Uterus (tissue), 4 donors: ENCODE data around the gene ANKRA2. TPM values are rescaled to one million over a fixed set of nuclear protein-coding genes. Genes with fewer than 3 reads are reported as not detected.

Experiments
- DNase-seq, 2 donors: peaks; one replicate each; pipeline ENCODE4 v3.0.0-alpha.2; 2019 to 2020
- H3K27ac ChIP-seq, 2 donors: fragments of 200-600 bp; sonication (generic); 1 replicate in 1 of 2; 2 replicates in 1 of 2; pipeline ENCODE4 v1.5.1; 2016 to 2018
- H3K27me3 ChIP-seq, 2 donors: fragments of 200-600 bp; sonication (generic); one replicate each; pipeline ENCODE4 v1.5.1; 2018 to 2019; ENCODE audit warnings: control low read depth in 1 of 2
- H3K36me3 ChIP-seq, 2 donors: fragments of 200-600 bp; sonication (generic); one replicate each; pipeline ENCODE4 v1.5.1; 2019; ENCODE audit warnings: control low read depth in 1 of 2
- H3K4me1 ChIP-seq, 2 donors: fragments of 200-600 bp; sonication (generic); one replicate each; pipeline ENCODE4 v1.5.1; 2018 to 2019; ENCODE audit warnings: control low read depth in 1 of 2
- H3K4me3 ChIP-seq, 2 donors: fragments of 200-600 bp; sonication (generic); 1 replicate in 1 of 2; 2 replicates in 1 of 2; pipeline ENCODE4 v1.5.1; 2018 to 2019; ENCODE audit warnings: mild to moderate bottlenecking in 1 of 2
- H3K9me3 ChIP-seq, 2 donors: fragments of 200-600 bp; sonication (generic); one replicate each; pipeline ENCODE4 v1.5.1; 2019; ENCODE audit warnings: control low read depth in 1 of 2
- CTCF ChIP-seq, 4 experiments: fragments of 200-600 bp in 2 of 4; fragments of 450-650 bp in 2 of 4; sonication (generic) in 2 of 4; IDR thresholded peaks; one replicate each; pipeline ENCODE4 v1.5.1; 2016 to 2019; ENCODE audit warnings: antibody characterized with exemption in 4 of 4, mild to moderate bottlenecking in 2 of 4, moderate library complexity in 1 of 4
- POLR2A ChIP-seq, 2 donors: fragments of 450-650 bp; IDR thresholded peaks; one replicate each; pipeline ENCODE4 v1.6.1; 2016; ENCODE audit warnings: antibody characterized with exemption in 2 of 2, mild to moderate bottlenecking in 1 of 2, moderate library complexity in 1 of 2
- intact Hi-C: fragments of 100-400 bp; cut with DNase I; formaldehyde crosslinking; loops from one replicate; pipeline ENCODE4 v1.15.1; 2023; ENCODE audit warnings: low total_unique reads
- total RNA-seq, 4 donors: library from RNA; depleted of rRNA in 3 of 4; stranded (reverse); fragments of >200 nt in 3 of 4; gene quantifications; one replicate each; pipeline versions ENCODE4 v1.1.0 to v1.2.4, GENCODE V29; 2014 to 2023
- donor health status: DM: yes; HTN: yes; CAD: no.

Gene ANKRA2
- total RNA-seq, 4 donors from 2014 or later, result 29.4 to 99.9 (median 45.8) TPM

GRCh38 chr5:73539730-73540129 is 25.7 kb downstream of the ANKRA2 start:
- Histone ChIP-seq H3K4me3 (no peak overlapping the region), H3K9me3 (no peaks in the 10 kb centered on the region), H3K4me1 (no peaks in the 10 kb centered on the region), H3K27me3 (no peaks in the 10 kb centered on the region), H3K27ac (no peak overlapping the region), H3K36me3 (no peaks in the 10 kb centered on the region)
- TF ChIP-seq CTCF (IDR thresholded peaks at IDR 0.05), result no peak
- TF ChIP-seq POLR2A (IDR thresholded peaks at IDR 0.05), result no peak
- intact Hi-C loops, result no loop called here
- DNase-seq, result no peak

DNA sequence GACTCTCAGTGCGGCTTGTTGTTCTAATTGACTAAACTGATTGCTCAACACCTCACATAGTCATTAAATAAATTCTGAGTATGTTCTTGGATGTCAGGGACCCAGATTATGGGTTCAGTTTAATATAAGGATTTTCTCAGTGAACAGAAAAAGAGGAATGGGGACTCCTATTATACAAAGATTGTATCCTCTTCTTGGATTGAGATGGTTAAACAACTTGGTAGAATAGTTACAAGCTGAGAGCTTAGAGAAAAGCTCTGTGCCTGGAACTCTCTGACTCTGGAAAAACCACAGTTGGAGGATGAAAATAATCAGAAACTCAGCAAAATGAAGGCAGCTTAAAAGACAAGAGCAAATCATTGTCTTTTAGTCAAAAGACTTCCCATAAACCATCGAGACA is 30.5 kb downstream of the ANKRA2 start:
- H3K4me3 ChIP-seq, result no peak overlapping the region
- H3K27me3 ChIP-seq, result no peaks in the 10 kb centered on the region
- H3K9me3 ChIP-seq, result no peaks in the 10 kb centered on the region
- no peak for DNase-seq
- H3K36me3 ChIP-seq, result no peaks in the 10 kb centered on the region
- TF ChIP-seq POLR2A (IDR thresholded peaks at IDR 0.05), result no peak
- TF ChIP-seq CTCF (IDR thresholded peaks at IDR 0.05), result no peak
- no peaks in the 10 kb centered on the region for H3K4me1 ChIP-seq
- no peak overlapping the region for H3K27ac ChIP-seq
- intact Hi-C loops, result no loop called here

- Histone ChIP-seq H3K4me1 (no peaks in the 10 kb centered on the region), H3K36me3 (no peaks in the 10 kb centered on the region), H3K9me3 (no peaks in the 10 kb centered on the region), H3K4me3 (no peak overlapping the region), H3K27ac (no peak overlapping the region), H3K27me3 (no peaks in the 10 kb centered on the region)
- intact Hi-C loops, result no loop called here
- no peak for DNase-seq
- TF ChIP-seq POLR2A (IDR thresholded peaks at IDR 0.05) (no peak), CTCF (IDR thresholded peaks at IDR 0.05) (no peak)
These were observed 31.3 kb downstream of the ANKRA2 start for GRCh38 chr5:73534011-73534644.

- TF ChIP-seq POLR2A (IDR thresholded peaks at IDR 0.05) (no peak), CTCF (IDR thresholded peaks at IDR 0.05) (no peak)
- H3K4me1 ChIP-seq, result no peaks in the 10 kb centered on the region
- intact Hi-C loops, result no loop called here
- DNase-seq, result no peak
- H3K36me3 ChIP-seq, result no peaks in the 10 kb centered on the region
- no peak overlapping the region for H3K4me3 ChIP-seq
- H3K27me3 ChIP-seq, result no peaks in the 10 kb centered on the region
- H3K27ac ChIP-seq, result no peak overlapping the region
- H3K9me3 ChIP-seq, result no peaks in the 10 kb centered on the region
These were observed 33.2 kb downstream of the ANKRA2 start for GRCh38 chr5:73532195-73532594.

DNA sequence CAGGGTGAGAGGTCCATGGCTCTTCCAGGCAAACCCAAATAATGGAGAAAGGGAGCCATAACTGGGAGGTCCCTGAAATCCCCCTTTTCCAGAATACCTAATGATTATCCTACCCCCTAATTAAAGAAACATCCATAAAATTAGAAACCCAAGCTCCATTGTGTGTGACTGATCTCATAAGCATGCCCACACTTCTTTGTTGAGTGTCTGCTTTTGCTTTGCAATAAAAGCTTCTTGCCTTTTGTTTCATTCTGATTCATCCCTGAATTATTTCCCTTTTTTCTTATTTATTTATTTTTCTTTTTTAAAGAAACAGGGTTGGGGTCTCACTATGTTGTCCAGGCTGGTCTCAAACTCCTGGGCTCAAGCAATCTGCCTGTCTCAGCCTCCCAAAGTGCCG is 34.1 kb downstream of the ANKRA2 start:
- TF ChIP-seq CTCF (IDR thresholded peaks at IDR 0.05), result no peak
- no peak for TF ChIP-seq POLR2A (IDR thresholded peaks at IDR 0.05)
- intact Hi-C loops, result no loop called here
- no peaks in the 10 kb centered on the region for H3K9me3 ChIP-seq

More for the DNA sequence above, 34.1 kb downstream of the ANKRA2 start:
- H3K36me3 ChIP-seq, result no peaks in the 10 kb centered on the region
- H3K4me3 ChIP-seq, result no peak overlapping the region
- no peak overlapping the region for H3K27ac ChIP-seq
- no peaks in the 10 kb centered on the region for H3K27me3 ChIP-seq
- no peak for DNase-seq
- H3K4me1 ChIP-seq, result no peaks in the 10 kb centered on the region
